K562 (cell line): ENCODE measurements around the gene OXA1L. TPM values are rescaled to one million over a fixed set of nuclear protein-coding genes. Genes with fewer than 3 reads are reported as not detected.

Source experiments
- ATAC-seq: fragments of 200-7000 bp; cut with Tn5 transposase; 3 replicates; pipeline ENCODE4 v1.9.1; 2020; ENCODE audit warnings: moderate library complexity
- BruUV-seq: library from RNA; stranded (reverse); fragments of 400-500 nt; replicated peaks from 2 replicates; lab custom pipeline; 2021; lab: Mats Ljungman, UMichigan
- CTCF ChIA-PET: fragments of 300-600 bp; formaldehyde crosslinking; extraction: SDS; loops from one replicate; lab custom pipeline; 2021; ENCODE audit warnings: low intra/inter-chr PET ratio; lab: Yijun Ruan, JAX
- POLR2A ChIA-PET: fragments of 300-600, 350-650 bp; sonication (Branson Sonifier 250); formaldehyde crosslinking; extraction: SDS; loops from one replicate; lab custom pipeline; 2021; ENCODE audit warnings: antibody characterized with exemption, inconsistent platforms; lab: Yijun Ruan, JAX
- DNase-seq, 4 experiments: peaks; one replicate each; pipeline versions ENCODE4 v3.0.0 to v3.0.0-alpha.2; 2011 to 2018; ENCODE audit warnings: low spot score in 3 of 4, mixed read lengths in 3 of 4; ENCODE audit errors: extremely low read depth in 1 of 4
- FAIRE-seq: peaks from 2 replicates; lab custom pipeline; 2011; peaks lifted over from hg19 to GRCh38; lab: Jason Lieb, UNC
- H2AFZ ChIP-seq: 2 replicates; pipeline ENCODE4 v1.6.0; 2011; ENCODE audit warnings: low read depth, low read length, control low read depth, inconsistent platforms
- H3K27ac ChIP-seq: fragments of 200-600 bp; 3 replicates; pipeline ENCODE4 v1.8.0; 2011; ENCODE audit warnings: low read depth, mild to moderate bottlenecking, control low read depth, inconsistent platforms, low read length, moderate library complexity, mixed read lengths; ENCODE audit errors: extremely low read depth
- H3K27me3 ChIP-seq, 2 experiments: fragments of 300-600 bp in 1 of 2; 2 replicates in 1 of 2; 3 replicates in 1 of 2; pipeline versions ENCODE4 v1.6.0 to v1.8.0; 2011; ENCODE audit warnings: inconsistent platforms in 2 of 2, low read length in 2 of 2, mild to moderate bottlenecking in 1 of 2, mixed read lengths in 1 of 2, moderate library complexity in 1 of 2; ENCODE audit not compliant: control insufficient read depth in 2 of 2, insufficient read depth in 2 of 2
- H3K36me3 ChIP-seq: fragments of 300-600 bp; 3 replicates; pipeline ENCODE4 v1.8.0; 2011; ENCODE audit warnings: mild to moderate bottlenecking, low read length, inconsistent platforms; ENCODE audit not compliant: control insufficient read depth, insufficient read depth
- H3K4me1 ChIP-seq, 2 experiments: fragments of 200-600 bp in 1 of 2; replicated peaks in 1 of 2; 2 replicates in 1 of 2; 3 replicates in 1 of 2; pipeline versions ENCODE4 v1.5.1 to v1.8.0; 2011; ENCODE audit warnings: inconsistent platforms in 2 of 2, low read length in 2 of 2, mild to moderate bottlenecking in 1 of 2, mixed read lengths in 1 of 2, moderate library complexity in 1 of 2; ENCODE audit not compliant: control insufficient read depth in 2 of 2, insufficient read depth in 2 of 2
- H3K4me2 ChIP-seq: 2 replicates; pipeline ENCODE4 v1.6.1; 2011; ENCODE audit warnings: low read length, control low read depth, inconsistent platforms, mixed read lengths; ENCODE audit not compliant: insufficient read depth
- H3K4me3 ChIP-seq: fragments of 200-600 bp; sonication (generic), shearing (Covaris generic); 2 replicates; pipeline ENCODE4 v1.5.1; 2016; ENCODE audit warnings: control low read depth, inconsistent platforms
- H3K79me2 ChIP-seq: fragments of 200-600 bp; 3 replicates; pipeline ENCODE4 v1.8.0; 2011; ENCODE audit warnings: low read length, inconsistent platforms; ENCODE audit not compliant: control insufficient read depth, insufficient read depth
- H3K9ac ChIP-seq, 2 experiments: 2 replicates each; pipeline versions ENCODE4 v1.6.0 to v1.6.1; 2011; ENCODE audit warnings: low read depth in 2 of 2, low read length in 2 of 2, control low read depth in 1 of 2, inconsistent platforms in 1 of 2, mild to moderate bottlenecking in 1 of 2, mixed read lengths in 1 of 2; ENCODE audit not compliant: insufficient read depth in 1 of 2
- H3K9me1 ChIP-seq: one replicate; pipeline ENCODE4 v1.6.0; 2011; ENCODE audit warnings: inconsistent platforms, mild to moderate bottlenecking, low read length, moderate library complexity; ENCODE audit not compliant: control insufficient read depth, insufficient read depth
- H3K9me3 ChIP-seq: replicated peaks from 2 replicates; pipeline ENCODE4 v1.5.1; 2011; ENCODE audit warnings: low read depth, low read length, inconsistent platforms; ENCODE audit not compliant: control insufficient read depth, insufficient read depth
- H4K20me1 ChIP-seq: replicated peaks from 2 replicates; pipeline ENCODE4 v1.6.1; 2011; ENCODE audit warnings: low read length, inconsistent platforms, mixed read lengths; ENCODE audit not compliant: control insufficient read depth, insufficient read depth
- BCLAF1 ChIP-seq, 2 experiments: fragments of 450-650 bp in 1 of 2; IDR thresholded peaks; 2 replicates each; pipeline ENCODE4 v1.6.1; 2011 to 2017; ENCODE audit warnings: low read depth in 2 of 2, antibody characterized with exemption in 1 of 2, borderline replicate concordance in 1 of 2, low read length in 1 of 2, mild to moderate bottlenecking in 1 of 2, mixed read lengths in 1 of 2; ENCODE audit not compliant: control insufficient read depth in 1 of 2
- CREM ChIP-seq: IDR thresholded peaks from 2 replicates; pipeline ENCODE4 v1.6.1; 2014; ENCODE audit warnings: antibody characterized with exemption, low read depth
- EP400 ChIP-seq: fragments of 450-650 bp; IDR thresholded peaks from 2 replicates; pipeline ENCODE4 v1.6.1; 2017; ENCODE audit warnings: antibody characterized with exemption, mild to moderate bottlenecking, moderate library complexity
- ESRRB ChIP-seq: fragments of 250-450 bp; sonication (Bioruptor Pico); IDR thresholded peaks from 2 replicates; pipeline ENCODE4 v1.5.0; 2020; ENCODE audit warnings: mild to moderate bottlenecking, moderate library complexity, borderline replicate concordance
- ETV1 ChIP-seq: fragments of 450-650 bp; conservative IDR thresholded peaks from 2 replicates; pipeline ENCODE4 v1.6.1; 2016; ENCODE audit warnings: missing genetic modification characterization, control low read depth, low read depth, missing compliant biosample characterization
- FOXA1 ChIP-seq: fragments of 450-650 bp; IDR thresholded peaks from 2 replicates; pipeline ENCODE4 v1.6.1; 2016; ENCODE audit warnings: mild to moderate bottlenecking, borderline replicate concordance
- NFE2 ChIP-seq: IDR thresholded peaks from 2 replicates; pipeline ENCODE4 v1.6.1; 2014; ENCODE audit warnings: antibody characterized with exemption, low read depth
- NFIX ChIP-seq: fragments of 250-450 bp; sonication (Bioruptor Pico); IDR thresholded peaks from 2 replicates; pipeline ENCODE4 v1.4.0; 2020; ENCODE audit warnings: low read depth, mild to moderate bottlenecking, moderate library complexity
- ZSCAN29 ChIP-seq: fragments of 450-650 bp; IDR thresholded peaks from 2 replicates; pipeline ENCODE4 v1.6.1; 2017
- WGBS: fragments of 100-300 bp; shearing (Covaris generic); methylation state at CpG from one replicate; pipeline ENCODE4 v1.1.6; 2016; ENCODE audit warnings: low coverage, mixed read lengths; ENCODE audit not compliant: insufficient coverage; ENCODE audit errors: missing lambda C conversion rate; 5-methylcytosine and 5-hydroxymethylcytosine counted together
- in situ Hi-C: fragments of 300-500 bp; cut with MboI; formaldehyde crosslinking; loops from 4 replicates; pipeline ENCODE4 v1.15.0; 2018; ENCODE audit warnings: inconsistent platforms, mixed read lengths
- intact Hi-C: fragments of 100-400 bp; cut with micrococcal nuclease; formaldehyde crosslinking; loops from 2 replicates; pipeline ENCODE4 v1.14.2; 2022
- polyA plus RNA-seq, 8 experiments: library from polyadenylated mRNA; depleted of rRNA in 4 of 8; stranded (reverse) in 5 of 8; unstranded in 3 of 8; fragments of >200 nt; fragmentation: Nextera tagmentation in 2 of 8; fragmentation: Illumina TruSeq in 1 of 8; extraction: Ambion mirVana in 2 of 8; extraction: Trizol in 1 of 8; gene quantifications; 2 replicates each; pipeline versions ENCODE4 v1.2.1 to v1.2.3, GENCODE V29; 2011 to 2014; ENCODE audit warnings: inconsistent platforms in 1 of 8, missing spikeins in 1 of 8
- total RNA-seq, 7 experiments: library from RNA; depleted of rRNA in 6 of 7; stranded (reverse); fragments of >200 nt in 6 of 7; fragmentation: Illumina TruSeq in 2 of 7; extraction: Trizol in 2 of 7; gene quantifications; 2 replicates each; pipeline versions ENCODE4 v1.2.1 to v1.2.3, GENCODE V29; 2011 to 2021; ENCODE audit warnings: low replicate concordance in 1 of 7
- TF ChIP-seq, protein P1 (sequence below): IDR thresholded peaks from 3 replicates; pipeline ENCODE4 v1.6.1; 2011; ENCODE audit warnings: borderline replicate concordance, mild to moderate bottlenecking, moderate library complexity; ENCODE audit not compliant: insufficient read length; ENCODE audit errors: extremely low read depth

OXA1L gene
- total and polyA plus RNA-seq, 9 of the 15 experiments (the other 6 are each of a cell fraction or from before 2014, with no cell fraction given), result 100 to 204 (median 145) TPM

GRCh38 chr14:22769369-22769768 lies 2.9 kb downstream of the OXA1L start:
- Histone ChIP-seq H4K20me1 (no peaks in the 10 kb centered on the region), H2AFZ (no peak overlapping the region), H3K36me3 (peaks cover 64% of the 10 kb centered on the region), H3K79me2 (peaks cover 39% of the 10 kb centered on the region), H3K27ac (no peak overlapping the region), H3K9me1 (no peaks in the 10 kb centered on the region), H3K4me3 (no peak overlapping the region), H3K9me3 (no peaks in the 10 kb centered on the region), H3K4me1 (peaks cover 7 to 10% of the 10 kb centered on the region in 2 experiments; a peak in 4 of 5 replicates), H3K9ac (no peak overlapping the region), H3K27me3 (no peaks in the 10 kb centered on the region), H3K4me2 (no peak overlapping the region)
- ChIA-PET POLR2A (no interaction called here), CTCF (no interaction called here)
- FAIRE-seq (no peak), DNase-seq (no peak), ATAC-seq (no peak)
- intact Hi-C loops (loop anchor here (5.0 to 10.0 kb wide), 2 partner anchors 55 to 558 kb away; no protein-coding TSS in a partner anchor), in situ Hi-C loops (no loop called here)
- 92% methylated on average over 2 of the region's 2 CpGs for WGBS
- TF ChIP-seq BCLAF1 (IDR thresholded peaks at IDR 0.05; ENCODE audit: borderline replicate concordance in 1 of 2, control insufficient read depth in 1 of 2, low read depth in 2 of 2, low read length in 1 of 2) (no peak), NFIX (CRISPR knock-in tag) (no peak), CREM (no peak), ETV1 (tag) (no peak), NFE2 (no peak), ESRRB (CRISPR knock-in tag) (no peak), ZSCAN29 (no peak), FOXA1 (no peak), EP400 (no peak)
- TF ChIP-seq, protein P1, sequence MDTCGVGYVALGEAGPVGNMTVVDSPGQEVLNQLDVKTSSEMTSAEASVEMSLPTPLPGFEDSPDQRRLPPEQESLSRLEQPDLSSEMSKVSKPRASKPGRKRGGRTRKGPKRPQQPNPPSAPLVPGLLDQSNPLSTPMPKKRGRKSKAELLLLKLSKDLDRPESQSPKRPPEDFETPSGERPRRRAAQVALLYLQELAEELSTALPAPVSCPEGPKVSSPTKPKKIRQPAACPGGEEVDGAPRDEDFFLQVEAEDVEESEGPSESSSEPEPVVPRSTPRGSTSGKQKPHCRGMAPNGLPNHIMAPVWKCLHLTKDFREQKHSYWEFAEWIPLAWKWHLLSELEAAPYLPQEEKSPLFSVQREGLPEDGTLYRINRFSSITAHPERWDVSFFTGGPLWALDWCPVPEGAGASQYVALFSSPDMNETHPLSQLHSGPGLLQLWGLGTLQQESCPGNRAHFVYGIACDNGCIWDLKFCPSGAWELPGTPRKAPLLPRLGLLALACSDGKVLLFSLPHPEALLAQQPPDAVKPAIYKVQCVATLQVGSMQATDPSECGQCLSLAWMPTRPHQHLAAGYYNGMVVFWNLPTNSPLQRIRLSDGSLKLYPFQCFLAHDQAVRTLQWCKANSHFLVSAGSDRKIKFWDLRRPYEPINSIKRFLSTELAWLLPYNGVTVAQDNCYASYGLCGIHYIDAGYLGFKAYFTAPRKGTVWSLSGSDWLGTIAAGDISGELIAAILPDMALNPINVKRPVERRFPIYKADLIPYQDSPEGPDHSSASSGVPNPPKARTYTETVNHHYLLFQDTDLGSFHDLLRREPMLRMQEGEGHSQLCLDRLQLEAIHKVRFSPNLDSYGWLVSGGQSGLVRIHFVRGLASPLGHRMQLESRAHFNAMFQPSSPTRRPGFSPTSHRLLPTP, result no peak
- BruUV-seq, result no TSS peak
